Measurements from ENCODE around the gene ARV1.
"Not testable (repeated sequence)": the region's sequence is repeated elsewhere in the genome, so short reads cannot be mapped to it uniquely, and the experiment has no call there.

Gene ARV1

GRCh38 chr1:230976825-230977747 lies 1.8 kb upstream of the ARV1 start:
- DNase-seq (ENCODE audit: low read depth, low spot score): no peak

DNA sequence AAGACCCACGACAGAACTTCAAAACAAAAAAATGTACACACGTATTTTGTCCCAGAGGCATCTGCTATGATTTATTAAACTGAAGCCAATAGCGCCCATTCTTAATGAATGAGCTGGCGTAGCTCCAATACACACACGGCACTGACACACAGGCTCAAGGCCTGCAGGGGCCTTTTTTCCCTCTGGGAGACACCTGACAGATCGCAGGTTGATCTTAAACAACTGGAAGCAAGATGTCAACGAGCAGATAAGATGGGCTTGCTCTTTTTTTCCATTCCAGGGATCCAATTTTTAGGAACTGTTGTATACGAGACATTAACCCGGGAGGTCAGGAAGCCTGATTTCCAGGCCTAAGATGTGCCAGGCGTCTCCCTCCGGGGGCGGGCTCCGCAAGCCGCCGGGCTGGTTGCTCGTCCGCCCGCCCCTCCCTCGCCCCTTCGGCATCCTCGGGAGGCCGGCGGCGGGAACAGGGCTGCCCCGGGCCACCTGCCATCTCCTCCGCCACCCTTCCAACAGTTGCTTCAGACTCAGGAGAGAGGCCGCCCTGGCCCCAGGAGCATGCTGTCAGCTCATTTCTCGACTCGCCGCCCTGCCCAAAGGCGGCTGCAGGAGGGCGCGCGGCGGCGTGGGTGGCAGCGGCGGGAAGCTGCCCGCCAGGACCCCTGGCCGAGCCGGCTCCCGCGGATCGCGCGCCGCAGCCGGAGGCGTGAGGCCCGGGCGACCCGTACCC lies 968 bp upstream of the ARV1 start:
- DNase-seq (ENCODE audit: low read depth, low spot score): peak; percentile 61

DNA sequence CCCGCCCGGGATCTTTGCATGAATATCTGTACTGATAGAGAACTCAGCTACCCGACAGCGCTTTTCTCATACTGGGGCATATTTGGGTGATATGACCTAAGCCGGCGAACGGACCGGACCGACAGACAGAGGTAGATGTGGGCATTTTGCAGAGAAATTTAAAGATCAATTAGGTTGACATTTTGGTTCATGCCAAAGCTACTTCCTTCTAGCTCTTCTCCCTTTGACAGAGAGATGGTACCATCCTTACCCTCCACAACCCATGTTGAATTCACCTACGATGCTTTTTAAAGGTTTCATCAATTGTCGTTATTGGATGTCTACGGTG lies 459 bp downstream of the ARV1 start:
- no peak for DNase-seq (ENCODE audit: low read depth, low spot score)

DNA sequence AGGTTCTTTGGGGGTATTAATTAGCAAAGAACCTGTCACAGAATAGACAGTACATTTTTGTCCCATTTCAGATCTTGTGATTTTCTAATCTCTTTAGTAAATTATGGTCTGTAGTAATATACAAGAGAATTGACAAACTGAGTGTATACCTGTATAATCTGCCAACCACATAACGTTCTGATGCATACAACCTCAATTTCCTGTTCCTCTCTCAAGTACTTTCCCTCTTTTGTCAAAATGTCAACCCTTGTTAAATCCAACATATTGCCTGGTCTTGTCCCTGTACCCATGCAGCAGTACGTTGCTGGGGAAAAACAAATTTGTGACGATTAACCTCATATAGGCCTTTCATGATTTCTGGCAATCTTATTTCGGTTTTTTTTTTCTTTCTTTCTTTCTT lies 1.1 kb downstream of the ARV1 start:
- no peak for DNase-seq (ENCODE audit: low read depth, low spot score)

GRCh38 chr1:230982696-230983095 lies 3.8 kb downstream of the ARV1 start:
- peak; percentile 4 for DNase-seq (ENCODE audit: low read depth, low spot score)

GRCh38 chr1:230983811-230984210 lies 4.9 kb downstream of the ARV1 start:
- no peak for DNase-seq (ENCODE audit: low read depth, low spot score)

GRCh38 chr1:230984622-230985515 lies 6.0 kb downstream of the ARV1 start:
- not testable (repeated sequence) for DNase-seq (ENCODE audit: low read depth, low spot score)

- DNase-seq (ENCODE audit: low read depth, low spot score): no peak
Observed at GRCh38 chr1:230985711-230986110, 6.8 kb downstream of the ARV1 start.

DNA sequence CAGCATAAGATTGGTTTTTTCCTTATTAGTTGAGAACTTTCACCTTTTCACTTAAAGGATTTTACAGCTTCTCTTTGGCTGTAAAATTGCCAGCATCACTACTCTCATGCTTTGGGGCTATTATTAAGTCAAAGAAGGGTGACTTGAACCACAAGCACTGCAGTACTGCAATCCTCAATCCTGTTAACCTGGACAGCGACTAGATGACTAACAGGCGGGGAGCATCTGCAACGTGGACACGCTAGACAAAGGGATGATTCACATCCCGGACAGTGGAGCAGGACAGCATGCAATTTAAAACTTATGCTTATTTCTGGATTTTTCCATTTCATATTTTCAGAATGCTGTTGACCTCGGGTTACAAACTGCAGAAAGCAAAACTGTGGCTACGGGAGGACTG lies 8.1 kb downstream of the ARV1 start:
- peak; percentile 13 for DNase-seq (ENCODE audit: low read depth, low spot score)

DNA sequence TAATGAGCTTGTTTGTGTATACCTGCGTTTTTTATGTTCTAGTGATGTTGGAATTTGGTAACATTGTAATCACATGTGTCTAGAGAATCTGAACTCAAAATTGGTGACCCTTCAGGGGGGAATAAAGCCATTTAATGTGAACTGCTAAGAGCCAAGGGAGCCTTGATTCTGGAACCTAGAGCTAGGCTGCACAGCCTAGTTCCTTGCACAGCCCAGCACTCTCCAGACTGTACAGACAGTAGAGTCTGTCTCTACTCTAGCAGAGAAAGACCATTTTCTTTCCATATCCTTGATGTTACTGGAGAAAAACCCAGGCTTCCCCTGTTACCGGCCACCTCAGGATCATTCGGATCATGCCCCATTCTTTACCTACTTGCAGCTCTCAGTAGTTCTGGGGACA lies 8.6 kb downstream of the ARV1 start:
- DNase-seq (ENCODE audit: low read depth, low spot score): no peak

GRCh38 chr1:230992100-230992774 lies 13.3 kb downstream of the ARV1 start:
- DNase-seq (ENCODE audit: low read depth, low spot score): no peak

- no peak for DNase-seq (ENCODE audit: low read depth, low spot score)
Observed at GRCh38 chr1:230994860-230995259, 16.0 kb downstream of the ARV1 start.

GRCh38 chr1:231000201-231000600 lies 21.3 kb downstream of the ARV1 start:
- DNase-seq (ENCODE audit: low read depth, low spot score): no peak

DNA sequence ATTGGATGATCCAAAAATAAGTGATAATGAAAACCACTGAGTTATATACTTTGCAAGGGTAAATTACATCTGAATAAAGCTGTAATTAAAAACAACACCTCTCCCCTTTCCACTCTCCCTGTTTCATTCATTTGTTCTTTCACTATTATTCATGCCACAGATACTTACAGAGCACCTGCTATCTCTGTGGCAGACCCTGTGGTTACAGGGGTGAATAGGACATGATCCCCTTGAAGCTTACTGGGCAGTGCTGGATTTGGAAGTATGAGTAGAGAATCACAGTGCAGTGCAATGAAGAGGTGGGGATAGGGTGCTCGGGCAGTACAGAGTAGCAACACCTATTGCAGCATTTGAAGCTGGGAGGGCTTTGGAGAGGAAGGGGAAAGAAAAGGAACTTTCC lies 21.7 kb downstream of the ARV1 start:
- DNase-seq (ENCODE audit: low read depth, low spot score): no peak

DNA sequence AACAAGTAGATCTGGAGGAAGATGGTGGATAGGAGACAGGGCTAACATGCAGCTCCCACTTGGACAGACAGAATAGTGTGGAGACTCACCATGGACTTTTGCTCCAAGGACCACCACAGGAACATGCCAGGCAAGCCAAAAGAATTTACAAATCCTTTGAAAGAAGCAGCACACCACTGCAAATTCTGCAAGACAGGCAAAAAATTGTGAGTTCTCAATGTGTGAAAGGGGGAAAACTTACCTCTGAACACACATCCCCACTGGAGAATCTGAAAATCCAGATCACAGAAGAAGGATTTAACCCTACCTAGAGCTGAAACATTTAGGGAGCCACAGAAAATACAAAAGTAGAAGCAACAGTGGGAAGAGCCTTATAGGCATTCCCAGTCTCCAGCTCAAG lies 23.0 kb downstream of the ARV1 start:
- no peak for DNase-seq (ENCODE audit: low read depth, low spot score)

GRCh38 chr1:231007535-231007934 lies 28.6 kb downstream of the ARV1 start:
- not testable (repeated sequence) for DNase-seq (ENCODE audit: low read depth, low spot score)

DNA sequence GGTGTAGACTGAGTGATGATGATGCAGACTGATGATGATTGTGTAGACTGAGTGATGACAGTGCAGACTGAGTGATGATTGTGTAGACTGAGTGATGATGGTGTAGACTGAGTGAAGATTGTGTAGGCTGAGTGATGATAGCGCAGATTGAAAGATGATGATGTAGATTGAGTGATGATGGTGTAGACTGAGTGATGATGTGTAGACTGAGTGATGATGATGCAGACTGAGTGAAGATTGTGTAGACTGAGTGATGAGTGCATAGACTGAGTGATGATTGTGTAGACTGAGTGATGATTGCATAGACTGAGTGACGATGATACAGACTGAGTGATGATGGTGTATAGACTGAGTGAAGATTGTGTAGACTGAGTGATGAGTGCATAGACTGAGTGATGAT lies 32.5 kb downstream of the ARV1 start:
- DNase-seq (ENCODE audit: low read depth, low spot score): no peak

GRCh38 chr1:231011963-231012362 lies 33.1 kb downstream of the ARV1 start:
- DNase-seq (ENCODE audit: low read depth, low spot score): no peak

- no peak for DNase-seq (ENCODE audit: low read depth, low spot score)
Observed at GRCh38 chr1:231013391-231014015, 34.6 kb downstream of the ARV1 start.

- no peak for DNase-seq (ENCODE audit: low read depth, low spot score)
Observed at GRCh38 chr1:231016234-231016633, 37.3 kb downstream of the ARV1 start.

GRCh38 chr1:231016966-231017365 lies 38.1 kb downstream of the ARV1 start:
- no peak for DNase-seq (ENCODE audit: low read depth, low spot score)
